ENCODE results near the gene GPR31. TPM values are rescaled to one million over a fixed set of nuclear protein-coding genes. Genes with fewer than 3 reads are reported as not detected.
A peak's percentile ranks its signal among the peaks of the same experiment; 100 is the strongest.

GPR31 gene
- total and polyA plus RNA-seq, 9 donors: 0.34 TPM; not detected in 8

DNA sequence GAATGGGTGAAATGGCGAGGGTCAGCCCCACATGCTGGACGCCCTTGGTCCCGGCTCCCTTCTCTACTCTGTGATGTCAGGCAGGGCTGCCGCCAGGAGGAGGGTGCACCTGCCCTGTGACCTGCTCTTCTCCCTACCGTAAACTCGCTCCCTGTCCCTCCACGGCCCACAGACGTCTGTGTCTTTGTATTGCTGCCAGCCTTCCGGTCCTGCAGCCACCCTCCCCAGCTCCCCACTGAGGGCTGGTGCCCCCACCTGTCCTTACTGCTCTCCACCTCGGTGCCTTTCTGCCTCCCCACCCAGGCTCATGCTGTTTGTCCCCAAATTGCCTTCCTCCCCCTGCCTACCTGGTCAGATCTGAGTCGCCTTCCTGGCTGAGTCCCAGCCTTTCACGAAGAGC, 38.9 kb downstream of the GPR31 start:
- H3K9me3 ChIP-seq: no peaks in the 10 kb centered on the region
- no peak overlapping the region for H3K27ac ChIP-seq
- intact Hi-C loops (cut with DNase I): no loop called here
- TF ChIP-seq EP300 (IDR thresholded peaks at IDR 0.05) (no peak), POLR2A (IDR thresholded peaks at IDR 0.05) (no peak)
- TF ChIP-seq, protein P1, sequence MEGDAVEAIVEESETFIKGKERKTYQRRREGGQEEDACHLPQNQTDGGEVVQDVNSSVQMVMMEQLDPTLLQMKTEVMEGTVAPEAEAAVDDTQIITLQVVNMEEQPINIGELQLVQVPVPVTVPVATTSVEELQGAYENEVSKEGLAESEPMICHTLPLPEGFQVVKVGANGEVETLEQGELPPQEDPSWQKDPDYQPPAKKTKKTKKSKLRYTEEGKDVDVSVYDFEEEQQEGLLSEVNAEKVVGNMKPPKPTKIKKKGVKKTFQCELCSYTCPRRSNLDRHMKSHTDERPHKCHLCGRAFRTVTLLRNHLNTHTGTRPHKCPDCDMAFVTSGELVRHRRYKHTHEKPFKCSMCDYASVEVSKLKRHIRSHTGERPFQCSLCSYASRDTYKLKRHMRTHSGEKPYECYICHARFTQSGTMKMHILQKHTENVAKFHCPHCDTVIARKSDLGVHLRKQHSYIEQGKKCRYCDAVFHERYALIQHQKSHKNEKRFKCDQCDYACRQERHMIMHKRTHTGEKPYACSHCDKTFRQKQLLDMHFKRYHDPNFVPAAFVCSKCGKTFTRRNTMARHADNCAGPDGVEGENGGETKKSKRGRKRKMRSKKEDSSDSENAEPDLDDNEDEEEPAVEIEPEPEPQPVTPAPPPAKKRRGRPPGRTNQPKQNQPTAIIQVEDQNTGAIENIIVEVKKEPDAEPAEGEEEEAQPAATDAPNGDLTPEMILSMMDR (IDR thresholded peaks at IDR 0.05): no peak
- DNase-seq: no peak
- no peaks in the 10 kb centered on the region for H3K27me3 ChIP-seq
- H3K4me3 ChIP-seq: no peak overlapping the region
- 85 to 93% (median 90%) methylated on average over 12 of the region's 12 CpGs for WGBS, 3 donors
- H3K36me3 ChIP-seq: no peaks in the 10 kb centered on the region
- H3K4me1 ChIP-seq (ENCODE audit: insufficient read depth): peaks cover 4% of the 10 kb centered on the region

DNA sequence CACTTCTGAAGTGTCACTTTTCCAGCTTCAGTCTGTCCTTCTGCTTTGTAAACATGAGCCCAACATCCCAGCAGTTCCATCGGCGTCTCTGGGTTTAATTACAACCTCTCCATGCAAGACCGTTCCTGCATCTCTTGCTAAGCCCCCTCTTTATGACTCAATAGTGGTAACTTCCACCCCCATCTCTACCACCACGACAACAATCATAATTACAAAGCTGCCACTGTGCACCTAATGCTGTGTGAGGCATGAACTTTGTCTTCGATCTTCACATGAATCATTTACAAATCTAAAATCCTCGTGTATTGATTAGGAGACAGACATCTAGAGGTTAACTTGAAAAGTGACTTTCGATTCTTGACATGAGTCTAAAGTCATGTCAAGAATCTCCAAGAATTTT, 39.8 kb downstream of the GPR31 start:
- Histone ChIP-seq H3K4me1 (ENCODE audit: insufficient read depth) (peaks cover 4% of the 10 kb centered on the region), H3K27ac (no peak overlapping the region), H3K4me3 (no peak overlapping the region), H3K27me3 (no peaks in the 10 kb centered on the region), H3K36me3 (no peaks in the 10 kb centered on the region), H3K9me3 (no peaks in the 10 kb centered on the region)
- TF ChIP-seq EP300 (IDR thresholded peaks at IDR 0.05): no peak
- no peak for DNase-seq
- WGBS, 3 donors: 93% methylated on average over 7 of the region's 7 CpGs
- intact Hi-C loops (cut with DNase I): no loop called here

DNA sequence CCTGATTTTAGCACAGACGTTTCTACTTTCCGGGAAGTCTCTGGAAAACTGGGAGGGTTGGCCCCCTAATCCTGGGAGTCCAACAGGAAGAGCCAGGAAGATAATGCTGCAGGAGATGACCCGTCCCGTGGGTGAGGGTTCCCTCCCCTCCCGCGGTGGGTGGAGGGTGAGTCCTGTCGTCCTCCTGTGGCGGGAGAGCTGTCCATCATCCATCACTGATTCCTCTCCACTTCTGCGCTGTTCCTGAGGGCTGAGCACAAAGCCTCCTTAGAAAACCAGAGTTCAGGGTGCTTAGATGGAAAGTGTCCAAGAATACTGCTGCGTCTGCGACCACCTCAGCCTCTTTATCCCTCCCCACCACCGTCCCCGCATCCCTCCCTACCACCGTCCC, 40.9 kb downstream of the GPR31 start:
- WGBS, 3 donors: 73 to 80% (median 74%) methylated on average over 14 of the region's 14 CpGs
- TF ChIP-seq, protein P1 (IDR thresholded peaks at IDR 0.05): no peak
- no peak for TF ChIP-seq EP300 (IDR thresholded peaks at IDR 0.05)
- TF ChIP-seq POLR2A (IDR thresholded peaks at IDR 0.05): no peak
- Histone ChIP-seq H3K9me3 (no peaks in the 10 kb centered on the region), H3K36me3 (no peaks in the 10 kb centered on the region), H3K4me3 (no peak overlapping the region), H3K27me3 (no peaks in the 10 kb centered on the region), H3K27ac (no peak overlapping the region), H3K4me1 (ENCODE audit: insufficient read depth) (peaks cover 4% of the 10 kb centered on the region)
- DNase-seq: no peak
- intact Hi-C loops (cut with DNase I): no loop called here

DNA sequence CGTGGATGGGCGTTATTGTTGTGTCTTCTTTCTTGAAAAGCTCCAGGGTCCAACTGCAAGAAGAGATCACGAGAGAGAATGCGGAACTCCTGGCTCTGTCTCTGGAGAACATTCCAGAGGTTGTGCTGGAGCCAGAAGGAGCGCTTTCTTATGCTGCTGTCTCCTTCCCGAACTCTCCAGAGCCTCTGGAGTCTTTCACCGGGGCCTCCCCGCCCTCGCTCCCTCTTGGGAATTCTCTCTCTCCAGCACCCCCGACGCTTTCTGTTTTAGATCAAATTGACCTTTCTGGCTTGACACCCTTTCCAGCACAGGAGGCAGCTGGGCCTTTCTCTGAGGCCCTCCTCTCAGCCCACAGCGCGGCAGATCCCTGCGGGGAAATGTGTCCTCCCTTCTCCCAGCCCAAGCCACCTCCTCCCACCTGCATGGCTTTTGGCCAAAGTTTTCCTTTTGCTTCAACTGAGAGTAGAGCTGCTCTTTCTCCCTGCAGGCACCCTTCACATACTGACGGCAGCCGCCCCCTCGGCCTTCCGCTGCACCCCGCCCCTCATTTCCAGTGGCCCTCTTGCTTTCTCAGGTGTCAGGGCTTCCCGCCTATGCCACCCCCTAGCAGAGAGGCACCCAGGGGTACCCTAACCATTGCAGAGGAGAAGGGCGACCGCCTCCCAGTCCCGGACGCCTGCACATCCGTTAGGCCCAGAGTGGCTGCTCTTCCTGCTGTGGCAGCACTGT, 41.5 kb downstream of the GPR31 start:
- Histone ChIP-seq H3K4me1 (ENCODE audit: insufficient read depth) (peaks cover 4% of the 10 kb centered on the region), H3K4me3 (peak overlapping the region; percentile 9), H3K36me3 (no peaks in the 10 kb centered on the region), H3K27ac (peak overlapping the region; percentile 4 to 61), H3K27me3 (no peaks in the 10 kb centered on the region), H3K9me3 (no peaks in the 10 kb centered on the region)
- peak in 3 of 5 donors; percentile 45 to 66 (median 60) for DNase-seq
- TF ChIP-seq EP300 (IDR thresholded peaks at IDR 0.05): no peak
- TF ChIP-seq POLR2A (IDR thresholded peaks at IDR 0.05): no peak
- TF ChIP-seq, protein P1 (IDR thresholded peaks at IDR 0.05): no peak
- WGBS, 3 donors: 33 to 44% (median 33%) methylated on average over 25 of the region's 25 CpGs
- intact Hi-C loops (cut with DNase I): no loop called here

DNA sequence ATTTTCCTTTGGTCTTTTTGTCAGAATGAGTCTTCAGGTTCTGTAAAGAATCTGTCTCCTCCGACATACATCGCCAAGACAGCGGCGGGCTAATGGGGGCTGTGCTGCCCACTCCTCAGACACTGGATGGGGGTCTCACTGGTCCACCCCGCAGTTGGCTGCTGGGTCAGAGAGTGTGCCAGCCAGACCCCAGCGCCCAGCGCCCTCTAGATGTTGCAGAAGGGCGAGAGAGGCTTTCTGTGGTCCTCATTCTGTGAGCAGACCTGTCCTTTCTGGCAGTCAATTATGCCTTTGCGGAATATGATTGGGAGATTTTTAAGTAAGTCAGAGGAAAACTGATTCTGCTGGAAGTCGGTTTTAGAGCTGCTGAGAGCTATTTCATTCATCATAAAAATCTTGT, 42.7 kb downstream of the GPR31 start:
- Histone ChIP-seq H3K4me3 (no peak overlapping the region), H3K27me3 (no peaks in the 10 kb centered on the region), H3K27ac (no peak overlapping the region), H3K4me1 (ENCODE audit: insufficient read depth) (peaks cover 4% of the 10 kb centered on the region), H3K9me3 (no peaks in the 10 kb centered on the region), H3K36me3 (no peaks in the 10 kb centered on the region)
- intact Hi-C loops (cut with DNase I): no loop called here
- WGBS, 3 donors: 86 to 89% (median 87%) methylated on average over 10 of the region's 10 CpGs
- TF ChIP-seq POLR2A (IDR thresholded peaks at IDR 0.05) (no peak), EP300 (IDR thresholded peaks at IDR 0.05) (no peak)
- TF ChIP-seq, protein P1 (IDR thresholded peaks at IDR 0.05): no peak
- DNase-seq: no peak
